DOHH2 (cell line): Measurements from ENCODE around the gene LPAR1.

Experiments
- H3F3A ChIP-seq: fragments of 200-600 bp; sonication (generic), shearing (Covaris generic); 2 replicates; pipeline ENCODE4 v1.6.0; 2016; ENCODE audit warnings: antibody characterized with exemption, mild to moderate bottlenecking; ENCODE audit not compliant: control insufficient read depth, insufficient read depth
- H3K27ac ChIP-seq: fragments of 200-600 bp; sonication (generic); 2 replicates; pipeline ENCODE4 v1.5.1; 2014; ENCODE audit warnings: low read depth, mild to moderate bottlenecking, low read length, moderate library complexity
- H3K27me3 ChIP-seq: fragments of 200-600 bp; sonication (generic); 2 replicates; pipeline ENCODE4 v1.6.1; 2014; ENCODE audit warnings: mild to moderate bottlenecking, low read length, mixed read lengths; ENCODE audit not compliant: control insufficient read depth
- H3K36me3 ChIP-seq: fragments of 200-600 bp; sonication (generic); 2 replicates; pipeline ENCODE4 v1.6.1; 2014; ENCODE audit warnings: mild to moderate bottlenecking, low read length, moderate library complexity, mixed read lengths; ENCODE audit not compliant: control insufficient read depth
- H3K4me1 ChIP-seq: fragments of 200-600 bp; sonication (generic); 2 replicates; pipeline ENCODE4 v1.6.1; 2014; ENCODE audit warnings: mild to moderate bottlenecking, low read length, mixed read lengths; ENCODE audit not compliant: control insufficient read depth
- H3K4me2 ChIP-seq: fragments of 200-600 bp; sonication (generic); 2 replicates; pipeline ENCODE4 v1.6.0; 2014; ENCODE audit warnings: mild to moderate bottlenecking, low read length, moderate library complexity
- H3K4me3 ChIP-seq: fragments of 200-600 bp; sonication (generic); 2 replicates; pipeline ENCODE4 v1.5.1; 2014; ENCODE audit warnings: mild to moderate bottlenecking, low read length, mixed read lengths
- H3K79me2 ChIP-seq: fragments of 200-600 bp; sonication (generic); 2 replicates; pipeline ENCODE4 v1.6.1; 2014; ENCODE audit warnings: mild to moderate bottlenecking, low read length, mixed read lengths; ENCODE audit not compliant: control insufficient read depth
- H3K9me2 ChIP-seq: fragments of 200-600 bp; sonication (generic); replicated peaks from 2 replicates; pipeline ENCODE4 v1.6.1; 2014; ENCODE audit warnings: mild to moderate bottlenecking, low read length, mixed read lengths; ENCODE audit not compliant: control insufficient read depth
- H3K9me3 ChIP-seq: fragments of 200-600 bp; sonication (generic); 2 replicates; pipeline ENCODE4 v1.6.1; 2014; ENCODE audit warnings: antibody characterized with exemption, low read length, mixed read lengths; ENCODE audit not compliant: control insufficient read depth, insufficient read depth
- H4K20me1 ChIP-seq: fragments of 200-600 bp; sonication (generic); 2 replicates; pipeline ENCODE4 v1.6.0; 2014; ENCODE audit warnings: low read depth, mild to moderate bottlenecking, antibody characterized with exemption, low read length, moderate library complexity; ENCODE audit not compliant: control insufficient read depth, insufficient read depth
- EZH2phosphoT487 ChIP-seq: fragments of 200-600 bp; sonication (generic); IDR thresholded peaks from 2 replicates; pipeline ENCODE4 v1.6.1; 2017; ENCODE audit warnings: borderline replicate concordance, mild to moderate bottlenecking, antibody characterized with exemption, low read length, moderate library complexity, mixed read lengths
- TF ChIP-seq, protein P1 (sequence below): fragments of 200-600 bp; sonication (generic); IDR thresholded peaks from one replicate; pipeline ENCODE4 v1.5.1; 2014; ENCODE audit warnings: antibody characterized with exemption, mild to moderate bottlenecking, low read depth, low read length; ENCODE audit not compliant: poor library complexity, severe bottlenecking

The LPAR1 gene

DNA sequence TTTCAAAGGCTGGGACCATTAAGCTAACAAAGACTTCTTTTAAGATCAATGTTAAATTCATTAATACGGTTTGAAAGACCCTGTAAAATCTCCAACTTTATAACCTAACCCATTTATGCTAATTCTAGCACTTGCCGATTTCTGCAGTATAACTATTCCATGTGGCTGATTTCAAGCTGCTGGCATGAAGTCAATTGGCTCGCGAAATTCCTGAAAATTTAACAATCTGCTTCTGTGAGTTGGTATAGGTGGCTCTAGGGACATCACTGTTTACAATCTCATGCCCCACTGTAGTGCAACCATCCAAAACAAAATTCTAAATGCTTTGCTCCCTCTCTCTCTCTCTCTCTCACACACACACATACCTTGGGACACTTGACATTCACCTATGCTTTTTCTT lies 70.2 kb downstream of the LPAR1 start:
- H3K9me2 ChIP-seq = no peaks in the 10 kb centered on the region
- H4K20me1 ChIP-seq = no peaks in the 10 kb centered on the region
- no peak for TF ChIP-seq EZH2phosphoT487
- TF ChIP-seq, protein P1, sequence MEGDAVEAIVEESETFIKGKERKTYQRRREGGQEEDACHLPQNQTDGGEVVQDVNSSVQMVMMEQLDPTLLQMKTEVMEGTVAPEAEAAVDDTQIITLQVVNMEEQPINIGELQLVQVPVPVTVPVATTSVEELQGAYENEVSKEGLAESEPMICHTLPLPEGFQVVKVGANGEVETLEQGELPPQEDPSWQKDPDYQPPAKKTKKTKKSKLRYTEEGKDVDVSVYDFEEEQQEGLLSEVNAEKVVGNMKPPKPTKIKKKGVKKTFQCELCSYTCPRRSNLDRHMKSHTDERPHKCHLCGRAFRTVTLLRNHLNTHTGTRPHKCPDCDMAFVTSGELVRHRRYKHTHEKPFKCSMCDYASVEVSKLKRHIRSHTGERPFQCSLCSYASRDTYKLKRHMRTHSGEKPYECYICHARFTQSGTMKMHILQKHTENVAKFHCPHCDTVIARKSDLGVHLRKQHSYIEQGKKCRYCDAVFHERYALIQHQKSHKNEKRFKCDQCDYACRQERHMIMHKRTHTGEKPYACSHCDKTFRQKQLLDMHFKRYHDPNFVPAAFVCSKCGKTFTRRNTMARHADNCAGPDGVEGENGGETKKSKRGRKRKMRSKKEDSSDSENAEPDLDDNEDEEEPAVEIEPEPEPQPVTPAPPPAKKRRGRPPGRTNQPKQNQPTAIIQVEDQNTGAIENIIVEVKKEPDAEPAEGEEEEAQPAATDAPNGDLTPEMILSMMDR = no peak
- H3K27ac ChIP-seq = no peak overlapping the region
- H3F3A ChIP-seq = no peaks in the 10 kb centered on the region
- no peaks in the 10 kb centered on the region for H3K4me1 ChIP-seq
- no peaks in the 10 kb centered on the region for H3K79me2 ChIP-seq
- H3K9me3 ChIP-seq = no peaks in the 10 kb centered on the region
- no peaks in the 10 kb centered on the region for H3K27me3 ChIP-seq
- no peak overlapping the region for H3K4me3 ChIP-seq
- no peak overlapping the region for H3K4me2 ChIP-seq
- no peaks in the 10 kb centered on the region for H3K36me3 ChIP-seq

DNA sequence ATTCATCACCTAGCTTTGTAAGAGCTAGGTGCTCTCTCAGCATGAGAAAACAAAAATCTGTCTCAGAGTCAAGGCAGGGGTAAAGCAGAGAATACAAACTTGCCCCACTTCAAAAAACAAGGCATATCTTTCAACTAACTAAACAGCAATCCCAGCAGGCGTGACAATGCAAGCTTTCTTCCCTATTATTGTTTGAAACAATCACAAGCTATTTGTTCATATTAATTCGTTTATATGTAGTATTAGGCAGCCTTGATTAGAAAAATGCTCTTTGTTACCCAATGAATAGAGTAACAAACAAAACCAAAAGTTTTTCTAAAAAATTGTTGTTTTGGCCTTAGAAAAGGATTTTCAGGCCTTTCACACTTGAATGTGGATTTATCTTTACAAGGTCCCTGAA lies 71.1 kb downstream of the LPAR1 start:
- Histone ChIP-seq H3K4me1 (no peaks in the 10 kb centered on the region), H3K27ac (no peak overlapping the region), H3K9me2 (no peaks in the 10 kb centered on the region), H3F3A (no peaks in the 10 kb centered on the region), H3K4me3 (no peak overlapping the region), H3K27me3 (no peaks in the 10 kb centered on the region), H4K20me1 (no peaks in the 10 kb centered on the region), H3K4me2 (no peak overlapping the region), H3K36me3 (no peaks in the 10 kb centered on the region), H3K79me2 (no peaks in the 10 kb centered on the region), H3K9me3 (no peaks in the 10 kb centered on the region)
- TF ChIP-seq, protein P1 = no peak

DNA sequence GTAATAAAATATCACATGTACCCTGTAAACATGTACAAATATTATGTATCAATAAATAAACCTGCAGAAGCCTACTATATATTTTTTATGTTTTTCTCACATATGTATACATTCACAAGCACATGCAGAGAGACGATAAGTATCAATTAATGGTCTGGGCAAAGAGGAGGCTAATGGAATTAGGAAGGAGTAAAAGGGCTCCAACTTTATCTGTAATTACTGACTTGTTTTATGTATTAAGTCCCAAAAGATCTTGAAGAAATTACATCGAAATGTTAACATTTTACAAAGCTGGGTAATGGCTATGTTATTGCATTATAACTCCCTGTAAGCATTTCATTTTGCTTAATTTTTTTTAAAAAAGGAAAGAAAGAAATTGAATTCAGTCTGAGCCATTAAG lies 78.0 kb downstream of the LPAR1 start:
- Histone ChIP-seq H3K27me3 (no peaks in the 10 kb centered on the region), H3F3A (no peaks in the 10 kb centered on the region), H3K27ac (no peak overlapping the region), H3K9me3 (no peaks in the 10 kb centered on the region), H3K4me3 (no peak overlapping the region), H3K4me2 (no peak overlapping the region), H4K20me1 (no peaks in the 10 kb centered on the region), H3K36me3 (no peaks in the 10 kb centered on the region), H3K9me2 (no peaks in the 10 kb centered on the region), H3K4me1 (peaks cover under 1% of the 10 kb centered on the region), H3K79me2 (no peaks in the 10 kb centered on the region)
- no peak for TF ChIP-seq EZH2phosphoT487
- TF ChIP-seq, protein P1 = no peak

DNA sequence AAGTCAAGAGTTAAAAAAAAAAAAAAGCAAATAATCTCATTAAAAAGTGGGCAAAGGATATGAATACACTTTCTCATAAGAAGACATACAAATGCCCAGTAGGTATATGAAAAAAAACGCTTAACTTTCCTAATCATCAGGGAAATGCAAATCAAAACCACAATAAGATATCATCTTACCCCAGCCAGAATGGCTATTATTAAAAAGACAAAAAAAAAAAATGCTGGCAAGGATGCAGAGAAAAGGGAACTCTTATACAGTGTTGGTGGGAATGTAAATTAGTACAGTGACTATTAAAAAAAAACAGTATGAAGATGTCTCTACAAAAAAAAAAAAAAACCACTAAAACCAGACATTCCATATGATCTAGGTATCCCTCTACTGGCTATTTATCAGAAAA lies 79.4 kb downstream of the LPAR1 start:
- H3K79me2 ChIP-seq = no peaks in the 10 kb centered on the region
- no peaks in the 10 kb centered on the region for H3K9me2 ChIP-seq
- no peaks in the 10 kb centered on the region for H3F3A ChIP-seq
- no peaks in the 10 kb centered on the region for H3K27me3 ChIP-seq
- H3K4me2 ChIP-seq = no peak overlapping the region
- no peak for TF ChIP-seq EZH2phosphoT487
- TF ChIP-seq, protein P1 = no peak
- peaks cover 10% of the 10 kb centered on the region for H3K4me1 ChIP-seq
- H3K9me3 ChIP-seq = no peaks in the 10 kb centered on the region
- H4K20me1 ChIP-seq = no peaks in the 10 kb centered on the region
- H3K27ac ChIP-seq = no peak overlapping the region
- no peaks in the 10 kb centered on the region for H3K36me3 ChIP-seq
- H3K4me3 ChIP-seq = no peak overlapping the region
